ENCODE measurements around the gene CD200R1L.

- TF ChIP-seq POLR2A (IDR thresholded peaks at IDR 0.05) = no peak
- no peak for TF ChIP-seq CTCF (IDR thresholded peaks at IDR 0.05)
Observed at GRCh38 chr3:112874725-112875124, 28.1 kb upstream of the CD200R1L start.
